Measurements from ENCODE around the gene BEST2.
"Not testable (repeated sequence)": the region's sequence is repeated elsewhere in the genome, so short reads cannot be mapped to it uniquely, and the experiment has no call there.

The BEST2 gene

DNA sequence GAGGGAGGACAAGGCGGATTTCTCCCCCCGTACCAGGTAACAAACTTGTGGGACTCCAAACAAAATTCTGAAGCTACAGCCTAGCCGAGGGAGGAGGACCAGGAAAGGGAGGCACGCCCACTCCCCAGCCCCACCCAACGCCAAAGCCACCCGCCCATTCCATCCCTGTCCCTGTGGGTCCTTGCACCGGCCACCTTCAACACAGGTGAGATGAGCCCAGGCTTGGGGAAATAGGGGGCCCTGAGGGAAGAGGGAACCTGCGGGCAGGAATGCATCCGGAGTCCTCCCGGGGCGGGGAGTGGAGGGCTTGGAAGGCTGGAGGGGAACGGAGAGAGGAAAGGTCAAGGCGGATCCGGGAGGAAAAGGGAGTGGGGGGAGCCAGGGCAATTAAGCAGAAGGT, at the start of gene BEST2:
Gene BEST2 (plus strand): TSS at position 157 of the 400 bp plus-strand sequence. CDS start 802 bp downstream, outside the sequence.
- DNase-seq (ENCODE audit: low read depth in 2 of 2) = no peak

DNA sequence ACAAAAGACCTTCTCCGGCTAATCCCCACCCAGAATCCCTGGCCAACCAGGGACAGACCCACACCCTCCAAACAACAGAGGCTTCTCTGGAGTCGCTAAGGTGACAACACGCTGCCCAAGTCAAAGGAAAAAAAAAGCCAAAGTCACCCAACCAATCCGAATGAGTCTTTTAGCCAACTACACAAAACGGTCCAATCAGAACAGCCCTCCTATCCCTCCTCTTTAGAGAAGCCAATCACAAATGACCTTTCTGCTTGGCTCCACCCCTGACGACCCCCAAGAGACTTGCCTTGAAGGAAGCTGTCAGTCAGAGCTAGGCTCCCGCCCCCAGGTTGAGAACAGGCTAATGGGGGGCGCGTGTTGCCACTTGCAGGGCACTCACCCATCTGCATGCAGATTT, 48.5 kb upstream of the BEST2 start:
- DNase-seq (ENCODE audit: low read depth in 2 of 2) = no peak

DNA sequence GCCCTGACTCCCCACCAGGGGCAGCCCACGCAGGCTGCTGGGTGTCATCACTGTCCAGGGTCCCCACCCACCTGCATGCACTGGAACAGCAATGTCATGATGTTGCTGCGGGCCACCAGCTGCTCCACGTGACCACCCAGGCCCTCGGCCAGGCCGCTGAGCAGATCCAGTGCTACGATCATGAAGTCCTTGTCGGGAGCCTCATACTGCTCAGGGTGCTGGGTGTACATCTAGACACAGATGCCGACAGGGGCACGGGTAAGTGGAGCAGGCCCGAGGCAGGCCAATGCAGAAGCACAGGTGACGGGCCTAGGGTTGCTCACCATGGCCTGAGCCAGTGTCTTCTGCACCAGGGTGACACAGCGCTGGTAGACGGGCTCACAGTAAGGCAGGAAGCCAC, 46.4 kb upstream of the BEST2 start:
- DNase-seq (ENCODE audit: low read depth in 2 of 2) = no peak

DNA sequence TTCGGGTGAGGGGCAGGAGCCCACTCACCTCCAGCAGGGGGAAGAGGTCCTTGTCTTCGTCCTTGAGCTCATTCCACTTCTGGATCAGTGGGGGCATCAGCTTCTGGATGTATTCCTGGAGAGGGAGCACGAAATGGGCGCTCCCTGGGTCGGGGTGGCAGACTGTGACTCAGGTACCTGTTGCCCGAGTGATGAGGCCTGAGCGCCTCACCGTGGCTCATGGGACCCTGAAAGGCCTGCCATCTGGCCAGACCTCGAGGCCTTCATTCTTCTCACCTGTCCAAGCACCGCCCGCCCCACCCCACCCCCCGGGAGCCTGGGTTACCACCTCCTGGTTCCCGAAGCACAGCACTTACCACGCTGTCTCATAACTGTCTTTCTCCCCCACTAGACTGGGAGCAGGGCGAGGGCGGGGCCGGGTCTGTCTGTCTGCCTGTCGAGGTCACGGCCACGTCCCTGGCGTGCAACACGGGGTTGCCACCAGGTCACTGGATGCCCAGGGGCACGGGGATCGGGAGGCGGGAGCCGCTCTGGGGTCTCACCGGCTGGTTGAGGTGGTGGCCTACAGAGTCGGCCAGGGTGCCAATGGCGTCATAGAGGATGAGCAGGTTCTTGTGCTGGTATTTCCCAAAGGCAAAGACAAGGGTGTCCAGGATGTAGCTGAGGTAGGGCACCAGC, 45.8 kb upstream of the BEST2 start:
- no peak for DNase-seq (ENCODE audit: low read depth in 2 of 2)

DNA sequence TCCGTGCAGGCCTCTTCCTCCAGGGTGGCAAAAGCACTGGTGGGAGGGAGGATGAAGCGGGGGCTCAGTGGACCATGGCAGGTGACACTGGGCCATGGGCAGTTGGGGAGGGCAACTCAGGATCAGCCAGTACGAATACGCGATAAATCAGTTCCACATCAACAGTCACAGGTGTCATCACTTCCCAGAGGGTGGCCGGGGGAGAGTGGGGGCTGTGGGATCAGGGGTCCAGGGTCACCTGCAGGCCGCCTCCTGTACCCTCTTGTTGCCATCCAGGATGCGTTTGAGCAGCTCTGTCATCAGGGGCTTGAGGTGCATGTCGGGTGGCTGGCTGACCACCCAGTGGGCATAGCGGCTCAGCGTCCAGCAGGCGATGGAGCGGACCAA, 45.3 kb upstream of the BEST2 start:
- no peak for DNase-seq (ENCODE audit: low read depth in 2 of 2)

DNA sequence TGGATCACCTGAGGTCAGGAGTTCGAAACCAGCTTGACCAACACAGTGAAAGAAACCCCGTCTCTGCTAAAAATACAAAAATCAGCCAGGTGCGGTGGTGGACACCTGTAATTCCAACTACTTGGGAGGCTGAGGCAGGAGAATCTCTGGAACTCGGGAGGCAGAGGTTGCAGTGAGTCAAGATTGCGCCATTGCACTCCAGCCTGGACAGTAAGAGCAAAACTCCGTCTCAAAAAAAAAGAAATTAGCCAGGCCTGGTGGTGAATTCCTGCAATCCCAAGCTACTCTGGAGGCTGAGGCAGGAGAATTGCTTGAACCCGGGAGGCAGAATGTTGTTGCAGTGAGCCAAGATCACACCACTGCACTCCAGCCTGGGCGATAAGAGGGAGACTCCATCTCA, 43.0 kb upstream of the BEST2 start:
- no peak for DNase-seq (ENCODE audit: low read depth in 2 of 2)

DNA sequence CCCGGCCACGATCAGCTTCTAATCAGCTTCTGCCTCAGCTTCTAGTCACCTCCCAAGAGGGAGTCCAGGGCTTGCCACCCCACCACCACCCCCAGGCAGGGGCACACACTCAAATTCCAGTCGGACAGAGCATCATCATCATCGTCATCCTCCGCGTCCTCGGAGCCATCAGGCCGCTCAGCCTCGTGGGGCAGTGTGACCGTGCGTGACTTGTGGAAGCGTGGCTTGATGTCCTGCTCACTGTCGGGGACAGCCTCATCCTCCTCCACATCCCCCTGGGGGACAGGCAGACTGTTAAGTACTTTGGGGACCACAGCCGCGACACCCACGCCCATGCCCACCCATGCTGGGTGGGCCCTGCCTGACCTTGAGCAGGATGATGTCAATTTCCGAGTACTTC, 40.4 kb upstream of the BEST2 start:
- DNase-seq (ENCODE audit: low read depth in 2 of 2) = no peak

DNA sequence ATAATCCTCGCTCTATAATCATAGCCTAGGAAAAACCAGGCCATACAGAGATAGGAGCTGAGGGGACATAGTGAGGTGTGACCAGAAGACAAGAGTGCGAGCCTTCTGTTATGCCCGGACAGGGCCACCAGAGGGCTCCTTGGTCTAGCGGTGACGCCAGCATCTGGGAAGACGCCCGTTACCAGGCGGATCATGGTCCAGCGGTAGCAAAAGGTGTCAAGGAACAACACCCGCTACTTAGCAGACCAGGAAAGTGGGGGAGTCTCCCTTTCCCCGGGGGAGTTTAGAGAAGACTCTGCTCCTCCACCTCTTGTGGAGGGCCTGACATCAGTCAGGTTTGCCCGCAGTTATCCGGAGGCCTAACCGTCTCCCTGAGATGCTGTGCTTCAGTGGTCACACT, 39.5 kb upstream of the BEST2 start:
- DNase-seq (ENCODE audit: low read depth in 2 of 2) = not testable (repeated sequence)

DNA sequence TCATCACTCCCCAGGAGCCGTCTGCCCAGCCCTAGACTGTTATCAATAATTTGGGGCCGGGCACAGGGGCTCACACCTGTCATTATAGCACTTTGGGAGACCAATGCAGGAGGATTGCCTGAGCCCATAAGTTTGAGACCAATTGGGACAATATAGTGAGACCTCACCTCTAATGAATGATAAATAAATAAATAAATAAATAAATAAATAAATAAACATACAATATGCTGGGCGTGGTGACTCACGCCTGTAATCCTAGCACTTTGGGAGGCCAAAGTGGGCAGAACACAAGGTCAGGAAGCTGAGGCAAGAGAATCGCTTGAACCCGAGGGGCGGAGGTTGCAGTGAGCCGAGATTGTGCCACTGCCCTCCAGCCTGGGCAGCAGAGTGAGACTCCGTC, 38.3 kb upstream of the BEST2 start:
- DNase-seq (ENCODE audit: low read depth in 2 of 2) = not testable (repeated sequence)

DNA sequence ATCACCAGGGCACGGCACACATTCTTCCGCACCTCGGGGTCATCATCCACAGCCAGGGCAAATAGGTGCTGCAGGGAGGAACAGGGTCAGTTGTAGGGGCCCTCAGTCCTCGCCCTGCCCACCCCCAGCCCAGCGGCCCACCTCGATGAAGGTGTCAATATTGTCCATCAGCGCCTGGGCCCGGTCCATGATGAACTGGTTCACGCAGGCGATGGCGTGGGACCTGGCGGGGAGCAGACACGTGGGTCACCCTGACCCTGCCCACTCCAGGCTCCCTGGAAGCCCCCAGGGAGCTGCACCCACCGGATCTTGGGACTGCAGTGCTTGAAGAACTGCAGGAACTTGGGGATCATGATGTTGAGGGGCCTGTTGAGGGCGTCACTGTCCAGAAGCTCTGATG, 36.5 kb upstream of the BEST2 start:
- no peak for DNase-seq (ENCODE audit: low read depth in 2 of 2)

DNA sequence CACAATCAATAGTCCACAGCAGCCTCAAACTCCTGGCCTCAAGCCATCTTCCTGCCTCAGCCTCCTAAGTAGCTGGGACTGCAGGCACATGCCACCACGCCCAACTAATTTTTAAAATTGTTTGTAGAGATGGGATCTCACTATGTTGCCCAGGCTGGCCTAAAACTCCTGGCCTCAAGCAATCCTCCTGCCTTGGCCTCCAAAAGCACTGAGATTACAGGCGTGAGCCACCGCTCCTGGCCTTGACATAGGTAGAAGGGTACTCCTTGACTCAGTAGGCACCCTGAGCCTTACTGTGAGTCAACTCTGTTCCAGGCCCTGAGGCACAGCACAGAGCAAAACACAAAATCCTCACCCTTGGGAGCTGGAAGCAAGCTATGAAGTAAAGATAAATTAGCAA, 35.7 kb upstream of the BEST2 start:
- no peak for DNase-seq (ENCODE audit: low read depth in 2 of 2)

DNA sequence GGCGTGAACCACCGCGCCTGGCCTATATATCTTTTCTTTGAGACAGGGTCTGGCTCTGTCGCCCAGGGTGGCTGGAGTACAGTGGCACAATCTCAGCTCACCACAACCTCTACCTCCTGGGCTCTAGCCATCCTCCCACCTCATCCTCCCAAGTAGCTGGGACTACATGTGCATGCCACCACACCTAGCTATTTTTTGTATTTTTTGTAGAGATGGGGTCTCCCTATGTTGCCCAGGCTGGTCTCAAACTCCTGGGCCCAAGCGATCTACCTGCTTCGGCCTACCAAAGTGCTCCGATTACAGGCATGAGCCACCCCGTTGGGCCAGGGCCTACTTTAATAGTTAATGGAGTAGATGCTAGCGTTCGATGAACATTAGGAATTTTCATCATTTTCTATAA, 31.3 kb upstream of the BEST2 start:
- no peak for DNase-seq (ENCODE audit: low read depth in 2 of 2)

DNA sequence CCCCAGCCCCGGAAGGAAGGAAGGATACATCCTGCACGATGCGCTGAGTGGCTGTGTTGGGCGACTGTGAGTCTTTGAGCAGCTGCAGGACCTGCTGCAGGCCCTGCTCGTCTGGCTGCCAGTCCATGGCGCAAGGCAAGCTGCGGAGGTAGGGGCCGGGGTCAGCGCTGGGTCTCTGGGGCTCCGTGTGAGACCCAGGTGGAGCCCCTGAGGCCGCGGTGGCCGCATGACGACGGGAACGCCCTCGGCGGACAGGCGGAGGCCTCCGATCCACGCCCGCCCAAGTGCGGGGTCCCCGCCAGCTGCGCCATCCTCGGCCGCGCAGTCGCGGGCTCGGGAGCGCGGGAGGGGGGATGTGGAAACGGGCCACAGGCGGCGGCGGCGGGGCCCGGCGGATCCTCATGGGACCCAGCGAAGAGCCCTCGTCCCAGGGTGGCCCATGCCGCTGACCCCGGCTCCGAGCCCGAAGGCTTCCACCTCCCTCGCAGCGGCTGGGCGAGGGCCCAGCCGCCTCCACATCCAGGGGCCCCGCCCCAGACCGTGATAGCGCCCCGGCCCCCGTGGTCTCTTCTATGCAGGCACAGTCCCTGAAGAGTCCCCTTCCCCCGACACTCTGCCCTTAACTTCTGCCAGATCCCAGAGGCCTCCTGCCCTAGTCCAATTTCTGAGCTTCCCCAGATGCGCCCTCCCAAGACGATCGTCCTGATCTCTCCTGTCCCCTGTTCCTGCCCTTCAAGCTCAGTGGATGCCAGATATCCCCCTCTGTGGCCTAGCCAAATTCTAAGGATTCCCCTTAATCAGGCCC, 30.5 kb upstream of the BEST2 start:
- no peak for DNase-seq (ENCODE audit: low read depth in 2 of 2)

DNA sequence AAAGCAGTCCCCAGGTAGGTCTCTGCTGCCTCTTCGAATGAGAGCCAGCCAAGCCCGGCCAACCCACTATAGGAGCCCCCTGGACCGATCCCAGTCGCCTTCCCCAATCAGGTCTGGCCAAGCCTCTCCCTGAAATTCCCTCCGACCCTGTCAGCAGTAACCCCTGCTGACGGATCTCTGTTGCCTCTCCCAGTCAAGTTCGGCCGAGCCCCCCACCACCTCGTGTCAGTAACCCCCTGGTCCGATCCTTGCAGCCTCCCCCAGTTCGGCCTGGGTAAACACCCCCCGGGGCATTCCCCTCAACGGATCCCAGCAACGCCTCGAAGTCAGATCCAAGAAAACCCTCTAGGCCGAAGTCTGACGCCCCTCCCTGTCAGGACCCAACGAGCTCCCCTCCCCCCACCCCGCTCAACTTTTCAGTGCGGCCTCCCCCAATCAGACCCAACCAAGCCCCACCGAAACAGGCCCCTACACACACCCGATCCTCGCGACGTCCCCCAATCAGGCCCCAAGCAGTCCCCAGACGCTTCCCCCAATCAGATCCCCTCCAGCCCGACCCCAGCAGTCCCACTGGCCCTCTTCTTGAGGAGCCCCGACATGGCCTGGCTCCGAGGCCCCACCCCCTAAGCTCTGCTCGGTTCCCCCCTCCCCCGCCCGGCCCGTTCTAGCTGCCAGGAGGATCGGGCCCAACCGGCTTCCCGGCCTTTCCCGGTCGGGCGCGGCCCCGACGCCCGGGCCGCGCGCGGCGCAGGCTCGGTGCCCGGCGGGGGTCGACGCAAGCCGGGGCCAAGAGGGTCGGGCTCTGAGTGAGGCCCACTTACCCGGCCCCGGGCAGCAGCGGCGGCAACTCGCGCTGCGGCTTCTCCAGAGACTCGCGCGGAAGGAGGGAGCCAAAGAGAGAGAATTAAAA, 29.7 kb upstream of the BEST2 start:
- DNase-seq (ENCODE audit: low read depth in 2 of 2) = no peak

DNA sequence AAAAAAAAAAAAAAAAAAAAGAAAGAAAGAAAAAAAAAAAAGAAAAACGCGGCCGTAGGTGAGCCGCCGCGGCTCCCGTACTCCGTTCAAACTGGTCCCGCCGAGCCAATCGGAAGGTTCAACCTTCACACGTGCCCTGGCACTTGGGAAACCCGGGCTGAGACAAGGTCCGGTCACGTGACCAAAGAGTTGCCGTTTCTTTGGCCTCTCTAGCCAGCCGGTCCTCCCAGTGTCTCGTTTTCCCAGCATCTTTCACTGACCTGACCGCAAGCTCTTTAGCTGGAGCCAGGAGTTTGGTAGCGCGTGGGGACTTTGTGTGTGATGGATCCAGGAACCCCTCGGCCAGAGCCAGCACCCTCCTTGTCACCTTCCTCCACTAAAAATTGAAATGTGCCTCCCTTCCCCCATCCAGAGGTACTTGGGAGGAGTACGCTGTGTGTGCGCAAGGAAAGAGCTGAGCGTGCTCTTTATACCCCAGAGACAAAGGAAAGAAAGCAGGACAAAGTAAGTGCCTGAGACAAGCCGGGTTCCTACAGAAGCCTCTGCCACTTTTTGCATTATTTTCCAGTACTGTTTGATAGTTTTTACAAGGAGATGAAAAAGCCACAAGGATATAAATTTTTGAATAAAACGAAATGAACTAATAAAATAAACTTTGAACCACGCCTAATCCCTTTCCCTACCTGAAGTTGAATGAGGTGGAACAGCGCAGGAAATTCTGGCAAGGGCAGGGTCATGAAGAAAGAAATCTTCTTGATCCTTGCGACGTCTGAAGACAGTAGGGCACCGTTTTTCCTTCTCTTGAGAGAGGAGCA, 28.8 kb upstream of the BEST2 start:
- peak; percentile 83 to 92 for DNase-seq (ENCODE audit: low read depth in 2 of 2)

DNA sequence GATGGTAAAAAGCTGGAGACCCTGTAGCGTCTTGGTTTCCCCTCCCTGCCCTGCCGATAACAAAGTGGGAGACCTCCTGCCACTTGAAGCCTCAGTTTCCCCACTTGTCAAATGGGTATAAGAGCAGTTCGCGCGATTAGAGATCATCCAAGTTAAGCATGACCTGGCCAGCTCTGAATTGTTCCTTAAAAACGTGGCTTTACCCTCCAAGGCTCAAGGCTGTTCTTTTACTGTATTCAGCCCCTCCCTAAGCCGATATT, 28.3 kb upstream of the BEST2 start:
- DNase-seq (ENCODE audit: low read depth in 2 of 2) = no peak

DNA sequence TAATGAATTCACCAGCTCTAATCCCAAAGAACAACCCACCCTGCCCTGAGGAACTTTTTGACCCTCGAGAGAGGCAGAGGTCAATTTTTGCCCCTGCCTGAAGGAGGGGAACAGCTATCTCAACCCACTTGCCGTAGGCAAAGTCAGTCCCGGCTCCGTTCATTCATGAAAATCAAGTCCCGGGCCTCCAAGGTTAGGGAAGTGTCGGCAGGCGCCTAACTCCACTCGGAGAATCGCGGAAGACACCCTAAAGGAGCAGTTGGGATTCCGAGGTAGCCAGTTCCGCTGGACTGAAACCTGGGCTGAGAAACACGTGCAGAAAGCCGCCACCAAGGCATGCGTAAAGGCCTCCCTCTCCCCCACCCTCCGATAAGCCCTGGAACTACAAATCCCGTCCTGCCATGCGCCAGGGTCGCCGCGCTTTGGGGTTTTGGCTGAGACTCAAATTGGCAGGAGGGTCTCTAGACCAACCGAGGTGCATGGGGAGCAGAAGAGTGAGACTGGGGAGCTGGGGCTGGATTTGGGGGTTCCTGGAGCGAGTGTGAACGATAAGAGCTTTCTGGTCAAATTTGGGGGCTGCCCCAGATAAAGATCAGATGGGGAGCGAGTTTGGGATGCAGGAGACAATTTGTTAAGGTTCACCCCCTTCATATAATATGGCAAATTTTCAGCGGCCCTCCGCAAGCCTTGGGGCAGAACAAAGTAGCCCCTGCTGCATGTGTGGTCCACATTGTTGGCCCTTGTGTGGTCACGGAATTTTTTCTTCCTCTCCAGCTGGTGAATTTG, 27.8 kb upstream of the BEST2 start, which contains the start of gene TNPO2:
Gene TNPO2 (minus strand): TSS at position 292 of the 786 bp plus-strand sequence. CDS start 2,955 bp downstream, outside the sequence.
- DNase-seq (ENCODE audit: low read depth in 2 of 2) = peak in 1 of 2 donors; percentile 48

DNA sequence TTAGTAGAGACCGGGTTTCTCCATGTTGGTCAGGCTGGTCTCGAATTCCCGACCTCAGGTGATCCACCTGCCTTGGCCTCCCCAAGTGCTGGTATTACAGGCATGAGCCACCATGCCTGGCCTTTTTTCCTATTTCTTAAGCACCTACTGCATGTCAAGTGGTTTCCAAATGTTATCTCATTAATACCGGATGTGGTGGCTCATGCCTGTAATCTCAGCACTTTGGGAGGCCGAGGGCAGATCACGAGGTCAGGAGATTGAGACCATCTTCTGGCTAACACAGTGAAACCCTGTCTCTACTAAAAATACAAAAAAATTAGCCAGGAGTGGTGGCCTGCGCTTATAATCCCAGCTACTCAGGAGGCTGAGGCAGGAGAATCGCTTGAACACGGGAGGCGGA, 26.0 kb upstream of the BEST2 start:
- not testable (repeated sequence) for DNase-seq (ENCODE audit: low read depth in 2 of 2)

DNA sequence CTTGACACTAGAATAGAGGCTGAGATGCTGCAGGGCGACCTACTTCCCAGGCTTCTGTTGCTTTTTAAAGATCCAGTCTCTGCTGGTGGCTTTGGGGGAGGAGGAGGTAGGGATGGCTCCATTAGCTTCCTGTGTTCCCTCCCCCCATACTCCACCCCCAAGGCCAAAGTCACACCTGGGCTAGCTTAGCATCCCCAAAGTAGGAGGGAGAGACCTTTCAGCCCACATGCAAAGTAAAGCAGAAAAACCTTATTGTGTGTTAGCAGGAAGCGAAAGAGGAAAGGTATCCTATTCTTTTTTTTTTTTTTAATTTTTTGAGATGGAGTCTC, 24.6 kb upstream of the BEST2 start:
- no peak for DNase-seq (ENCODE audit: low read depth in 2 of 2)

DNA sequence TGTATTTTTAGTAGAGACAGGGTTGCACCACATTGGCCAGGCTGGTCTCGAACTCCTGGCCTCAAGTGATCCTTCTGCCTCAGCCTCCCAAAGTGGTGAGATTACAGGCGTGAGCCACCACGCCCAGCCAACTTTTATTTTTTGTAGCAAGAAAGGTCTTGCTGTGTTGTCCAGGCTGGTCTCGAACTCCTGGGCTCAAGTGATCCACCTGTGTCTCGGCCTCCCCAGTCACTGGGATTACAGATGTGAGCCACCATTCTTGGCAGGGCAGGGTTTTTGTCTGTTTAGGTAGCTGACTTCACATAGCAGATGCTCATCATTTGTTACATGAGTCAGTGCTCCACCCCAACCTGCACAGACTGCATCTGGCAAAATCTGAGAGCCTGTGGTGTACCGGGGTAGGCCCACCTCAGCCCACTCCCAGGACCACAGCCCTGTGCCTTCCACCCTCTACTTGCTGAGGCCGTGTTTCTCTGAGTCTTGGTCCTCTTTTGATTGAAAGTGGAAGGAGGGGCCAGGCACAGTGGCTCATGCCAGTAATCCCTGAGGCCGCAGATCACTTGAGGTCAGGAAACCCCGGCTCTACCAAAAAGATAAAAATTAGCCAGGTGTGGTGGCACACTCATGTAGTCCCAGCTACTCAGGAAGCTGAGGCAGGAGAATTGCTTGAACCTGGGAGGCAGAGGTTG, 23.7 kb upstream of the BEST2 start:
- no peak for DNase-seq (ENCODE audit: low read depth in 2 of 2)

All from stimulated activated CD8-positive, alpha-beta memory T cell treated with anti-CD3 and anti-CD28 coated beads, Interleukin-15, amount 100 ng/mL, for 4 hours (primary cell).